Liver (tissue), 3 donors: Measurements from ENCODE around the gene HIC2.
"Not testable (repeated sequence)": the region's sequence is repeated elsewhere in the genome, so short reads cannot be mapped to it uniquely, and the experiment has no call there.

Experiments
- ATF3 ChIP-seq: IDR thresholded peaks from 2 replicates; pipeline ENCODE4 v1.6.1; 2016; ENCODE audit warnings: antibody characterized with exemption
- GABPA ChIP-seq, 2 donors: IDR thresholded peaks in 1 of 2; conservative IDR thresholded peaks in 1 of 2; 2 replicates each; pipeline ENCODE4 v1.6.1; 2016; ENCODE audit warnings: antibody characterized with exemption in 2 of 2, mild to moderate bottlenecking in 1 of 2, moderate library complexity in 1 of 2
- HNF4A ChIP-seq, 2 donors: conservative IDR thresholded peaks; 2 replicates each; pipeline ENCODE4 v1.6.1; 2016; ENCODE audit warnings: antibody characterized with exemption in 2 of 2, mild to moderate bottlenecking in 2 of 2
- JUND ChIP-seq, 2 donors: IDR thresholded peaks; 2 replicates each; pipeline ENCODE4 v1.6.1; 2016; ENCODE audit warnings: antibody characterized with exemption in 2 of 2
- MAX ChIP-seq: IDR thresholded peaks from 2 replicates; pipeline ENCODE4 v1.6.1; 2016; ENCODE audit warnings: antibody characterized with exemption
- RAD21 ChIP-seq, 2 donors: IDR thresholded peaks; 2 replicates each; pipeline ENCODE4 v1.6.1; 2016; ENCODE audit warnings: antibody characterized with exemption in 2 of 2, mild to moderate bottlenecking in 2 of 2
- SP1 ChIP-seq: IDR thresholded peaks from 2 replicates; pipeline ENCODE4 v1.6.1; 2018; ENCODE audit warnings: antibody characterized with exemption, mild to moderate bottlenecking
- YY1 ChIP-seq: IDR thresholded peaks from 2 replicates; pipeline ENCODE4 v1.6.1; 2016; ENCODE audit warnings: antibody characterized with exemption, mild to moderate bottlenecking
- TF ChIP-seq, protein P1 (sequence below): fragments of 150-350 bp; IDR thresholded peaks from 2 replicates; pipeline ENCODE4 v1.5.1; 2017; ENCODE audit warnings: improper control_type of control experiment, low read depth, low read length; ENCODE audit not compliant: missing input control
- TF ChIP-seq, protein P2 (sequence below): IDR thresholded peaks from 2 replicates; pipeline ENCODE4 v1.6.1; 2016; ENCODE audit warnings: antibody characterized with exemption
- donor health status: healthy.
- donor health status: healthy.

- not testable (repeated sequence) for TF ChIP-seq MAX; JUND (IDR thresholded peaks at IDR 0.05); HNF4A (conservative IDR thresholded peaks at IDR 0.05); RAD21 (IDR thresholded peaks at IDR 0.05); SP1; YY1; ATF3; GABPA (IDR thresholded peaks at IDR 0.05 in 1 of 2, conservative IDR thresholded peaks at IDR 0.05 in 1 of 2)
- TF ChIP-seq, protein P1, sequence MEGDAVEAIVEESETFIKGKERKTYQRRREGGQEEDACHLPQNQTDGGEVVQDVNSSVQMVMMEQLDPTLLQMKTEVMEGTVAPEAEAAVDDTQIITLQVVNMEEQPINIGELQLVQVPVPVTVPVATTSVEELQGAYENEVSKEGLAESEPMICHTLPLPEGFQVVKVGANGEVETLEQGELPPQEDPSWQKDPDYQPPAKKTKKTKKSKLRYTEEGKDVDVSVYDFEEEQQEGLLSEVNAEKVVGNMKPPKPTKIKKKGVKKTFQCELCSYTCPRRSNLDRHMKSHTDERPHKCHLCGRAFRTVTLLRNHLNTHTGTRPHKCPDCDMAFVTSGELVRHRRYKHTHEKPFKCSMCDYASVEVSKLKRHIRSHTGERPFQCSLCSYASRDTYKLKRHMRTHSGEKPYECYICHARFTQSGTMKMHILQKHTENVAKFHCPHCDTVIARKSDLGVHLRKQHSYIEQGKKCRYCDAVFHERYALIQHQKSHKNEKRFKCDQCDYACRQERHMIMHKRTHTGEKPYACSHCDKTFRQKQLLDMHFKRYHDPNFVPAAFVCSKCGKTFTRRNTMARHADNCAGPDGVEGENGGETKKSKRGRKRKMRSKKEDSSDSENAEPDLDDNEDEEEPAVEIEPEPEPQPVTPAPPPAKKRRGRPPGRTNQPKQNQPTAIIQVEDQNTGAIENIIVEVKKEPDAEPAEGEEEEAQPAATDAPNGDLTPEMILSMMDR, result not testable (repeated sequence)
- TF ChIP-seq, protein P2, sequence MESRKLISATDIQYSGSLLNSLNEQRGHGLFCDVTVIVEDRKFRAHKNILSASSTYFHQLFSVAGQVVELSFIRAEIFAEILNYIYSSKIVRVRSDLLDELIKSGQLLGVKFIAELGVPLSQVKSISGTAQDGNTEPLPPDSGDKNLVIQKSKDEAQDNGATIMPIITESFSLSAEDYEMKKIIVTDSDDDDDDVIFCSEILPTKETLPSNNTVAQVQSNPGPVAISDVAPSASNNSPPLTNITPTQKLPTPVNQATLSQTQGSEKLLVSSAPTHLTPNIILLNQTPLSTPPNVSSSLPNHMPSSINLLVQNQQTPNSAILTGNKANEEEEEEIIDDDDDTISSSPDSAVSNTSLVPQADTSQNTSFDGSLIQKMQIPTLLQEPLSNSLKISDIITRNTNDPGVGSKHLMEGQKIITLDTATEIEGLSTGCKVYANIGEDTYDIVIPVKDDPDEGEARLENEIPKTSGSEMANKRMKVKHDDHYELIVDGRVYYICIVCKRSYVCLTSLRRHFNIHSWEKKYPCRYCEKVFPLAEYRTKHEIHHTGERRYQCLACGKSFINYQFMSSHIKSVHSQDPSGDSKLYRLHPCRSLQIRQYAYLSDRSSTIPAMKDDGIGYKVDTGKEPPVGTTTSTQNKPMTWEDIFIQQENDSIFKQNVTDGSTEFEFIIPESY, result not testable (repeated sequence)
These were observed at the start of gene HIC2 for GRCh38 chr22:21417227-21417746.
